ENCODE measurements around the gene CCR6.

The CCR6 gene

GRCh38 chr6:167116838-167117228, 6.1 kb upstream of the CCR6 start:
- DNase-seq = no peak
- in situ Hi-C loops (cut with MboI; ENCODE audit: low pct_unique_long_range_greater_than_20kb, low sequenced_read_pairs) = no loop called here

GRCh38 chr6:167118006-167118405, 4.9 kb upstream of the CCR6 start:
- no peak for DNase-seq
- in situ Hi-C loops (cut with MboI; ENCODE audit: low pct_unique_long_range_greater_than_20kb, low sequenced_read_pairs) = no loop called here

GRCh38 chr6:167118839-167119238, 4.1 kb upstream of the CCR6 start:
- no peak for DNase-seq
- in situ Hi-C loops (cut with MboI; ENCODE audit: low pct_unique_long_range_greater_than_20kb, low sequenced_read_pairs) = no loop called here

- DNase-seq = peak; percentile 29
- in situ Hi-C loops (cut with MboI; ENCODE audit: low pct_unique_long_range_greater_than_20kb, low sequenced_read_pairs) = no loop called here
Observed at GRCh38 chr6:167119670-167120582, 3.0 kb upstream of the CCR6 start.

GRCh38 chr6:167120583-167120903, 2.4 kb upstream of the CCR6 start:
- in situ Hi-C loops (cut with MboI; ENCODE audit: low pct_unique_long_range_greater_than_20kb, low sequenced_read_pairs) = no loop called here
- DNase-seq = no peak

GRCh38 chr6:167121335-167121841, 1.5 kb upstream of the CCR6 start:
- DNase-seq = no peak
- in situ Hi-C loops (cut with MboI; ENCODE audit: low pct_unique_long_range_greater_than_20kb, low sequenced_read_pairs) = no loop called here

GRCh38 chr6:167122041-167122826, 662 bp upstream of the CCR6 start:
- DNase-seq = no peak
- in situ Hi-C loops (cut with MboI; ENCODE audit: low pct_unique_long_range_greater_than_20kb, low sequenced_read_pairs) = no loop called here

GRCh38 chr6:167124753-167125152, 1.9 kb downstream of the CCR6 start:
- in situ Hi-C loops (cut with MboI; ENCODE audit: low pct_unique_long_range_greater_than_20kb, low sequenced_read_pairs) = no loop called here
- no peak for DNase-seq

- in situ Hi-C loops (cut with MboI; ENCODE audit: low pct_unique_long_range_greater_than_20kb, low sequenced_read_pairs) = no loop called here
- DNase-seq = no peak
Observed at GRCh38 chr6:167125410-167125809, 2.5 kb downstream of the CCR6 start.

GRCh38 chr6:167125855-167126349, 3.0 kb downstream of the CCR6 start:
- no peak for DNase-seq
- in situ Hi-C loops (cut with MboI; ENCODE audit: low pct_unique_long_range_greater_than_20kb, low sequenced_read_pairs) = no loop called here

- in situ Hi-C loops (cut with MboI; ENCODE audit: low pct_unique_long_range_greater_than_20kb, low sequenced_read_pairs) = no loop called here
- no peak for DNase-seq
Observed at GRCh38 chr6:167127785-167128531, 5.1 kb downstream of the CCR6 start.

GRCh38 chr6:167129159-167129558, 6.3 kb downstream of the CCR6 start:
- in situ Hi-C loops (cut with MboI; ENCODE audit: low pct_unique_long_range_greater_than_20kb, low sequenced_read_pairs) = no loop called here
- DNase-seq = no peak

GRCh38 chr6:167129562-167129961, 6.7 kb downstream of the CCR6 start:
- no peak for DNase-seq
- in situ Hi-C loops (cut with MboI; ENCODE audit: low pct_unique_long_range_greater_than_20kb, low sequenced_read_pairs) = no loop called here

- in situ Hi-C loops (cut with MboI; ENCODE audit: low pct_unique_long_range_greater_than_20kb, low sequenced_read_pairs) = no loop called here
- no peak for DNase-seq
Observed at GRCh38 chr6:167130008-167130677, 7.2 kb downstream of the CCR6 start.

- in situ Hi-C loops (cut with MboI; ENCODE audit: low pct_unique_long_range_greater_than_20kb, low sequenced_read_pairs) = no loop called here
- no peak for DNase-seq
Observed at GRCh38 chr6:167130712-167131684, 8.1 kb downstream of the CCR6 start.

GRCh38 chr6:167134448-167135328, 11.8 kb downstream of the CCR6 start:
- in situ Hi-C loops (cut with MboI; ENCODE audit: low pct_unique_long_range_greater_than_20kb, low sequenced_read_pairs) = no loop called here
- no peak for DNase-seq

GRCh38 chr6:167136376-167136775, 13.5 kb downstream of the CCR6 start:
- no peak for DNase-seq
- in situ Hi-C loops (cut with MboI; ENCODE audit: low pct_unique_long_range_greater_than_20kb, low sequenced_read_pairs) = no loop called here

All from KBM-7 (cell line).